Adrenal gland (tissue), 12 donors: ENCODE measurements around the gene UHRF2. TPM values are rescaled to one million over a fixed set of nuclear protein-coding genes. Genes with fewer than 3 reads are reported as not detected.

Experiments used
- DNase-seq, 7 donors: peaks; one replicate each; pipeline ENCODE4 v3.0.0-alpha.2; 2019 to 2020
- H3K27ac ChIP-seq, 5 donors: fragments of 200-600 bp; sonication (generic) in 4 of 5; 1 replicate in 3 of 5; 2 replicates in 2 of 5; pipeline versions ENCODE4 v1.5.1 to v1.8.0; 2016 to 2020; ENCODE audit warnings: mild to moderate bottlenecking in 1 of 5
- H3K27me3 ChIP-seq: fragments of 200-600 bp; 2 replicates; pipeline ENCODE4 v1.8.0; 2021
- H3K36me3 ChIP-seq, 2 donors: fragments of 200-600 bp; replicated peaks in 1 of 2; 1 replicate in 1 of 2; 2 replicates in 1 of 2; pipeline versions ENCODE4 v1.5.1 to v1.8.0; 2018 to 2022
- H3K4me1 ChIP-seq, 2 donors: fragments of 200-600 bp; replicated peaks in 1 of 2; 1 replicate in 1 of 2; 2 replicates in 1 of 2; pipeline versions ENCODE4 v1.5.1 to v1.8.0; 2018 to 2021
- H3K4me3 ChIP-seq, 4 donors: fragments of 200-600 bp; sonication (generic) in 3 of 4; one replicate each; pipeline ENCODE4 v1.5.1; 2016 to 2018
- H3K9me3 ChIP-seq, 3 donors: fragments of 200-600 bp; sonication (generic) in 1 of 3; replicated peaks in 1 of 3; 1 replicate in 2 of 3; 2 replicates in 1 of 3; pipeline versions ENCODE4 v1.5.1 to v1.8.0; 2016 to 2021
- POLR2A ChIP-seq, 2 donors: fragments of 450-650 bp; IDR thresholded peaks; one replicate each; pipeline ENCODE4 v1.6.1; 2017; ENCODE audit warnings: antibody characterized with exemption in 2 of 2, mild to moderate bottlenecking in 2 of 2, moderate library complexity in 1 of 2
- WGBS, 4 donors: extraction: QIAGEN DNeasy Blood & Tissue Kit in 2 of 4; methylation state at CpG; one replicate each; pipeline versions ENCODE4 v1.1.5 to v1.1.7; 2013 to 2017; 5-methylcytosine and 5-hydroxymethylcytosine counted together
- intact Hi-C, 2 donors: fragments of 100-400 bp; cut with DNase I; formaldehyde crosslinking; loops; one replicate each; pipeline versions ENCODE4 v1.14.1 to v1.15.0; 2022 to 2023
- polyA plus RNA-seq, 3 donors: library from polyadenylated mRNA; stranded (reverse); fragments of 200-250 nt in 2 of 3; fragments of 350-450 nt in 1 of 3; fragmentation: Illumina TruSeq in 1 of 3; extraction: RNeasy Lipid Tissue Mini Kit (QIAGEN cat#74804) in 1 of 3; gene quantifications; one replicate each; pipeline ENCODE4 v1.2.3, GENCODE V29; 2013 to 2014
- total RNA-seq, 9 donors: library from RNA; depleted of rRNA in 4 of 9; stranded (reverse); fragments of >200 nt in 4 of 9; fragments of 120-200 nt in 1 of 9; fragmentation: NEBNext Ultra II Directional in 1 of 9; extraction: Animal tissue kit (Norgen Biotek cat#: 25700) in 1 of 9; gene quantifications; one replicate each; pipeline versions ENCODE4 v1.1.0 to v1.2.4, GENCODE V29; 2013 to 2023
- TF ChIP-seq, protein P1 (sequence below), 6 experiments: fragments of 450-650 bp in 4 of 6; fragments of 200-600 bp in 2 of 6; sonication (generic) in 1 of 6; IDR thresholded peaks; 1 replicate in 5 of 6; 2 replicates in 1 of 6; pipeline versions ENCODE4 v1.5.1 to v1.8.0; 2016 to 2021; ENCODE audit warnings: antibody characterized with exemption in 6 of 6, mild to moderate bottlenecking in 2 of 6, moderate library complexity in 1 of 6
- donor health status: healthy with polysubstance abuse.
- donor health status: Bipolar disorder and iron deficiency.
- donor health status: DM: yes; HTN: yes; CAD: no.
- donor health status: DM: no; HTN: no; CAD: no.
- donor health status: DM: no; HTN: no; CAD: no.
- donor health status: DM: yes; HTN: yes; CAD: no.

Gene UHRF2
- total and polyA plus RNA-seq, 12 donors = 16.1 to 49.8 (median 26.4) TPM

DNA sequence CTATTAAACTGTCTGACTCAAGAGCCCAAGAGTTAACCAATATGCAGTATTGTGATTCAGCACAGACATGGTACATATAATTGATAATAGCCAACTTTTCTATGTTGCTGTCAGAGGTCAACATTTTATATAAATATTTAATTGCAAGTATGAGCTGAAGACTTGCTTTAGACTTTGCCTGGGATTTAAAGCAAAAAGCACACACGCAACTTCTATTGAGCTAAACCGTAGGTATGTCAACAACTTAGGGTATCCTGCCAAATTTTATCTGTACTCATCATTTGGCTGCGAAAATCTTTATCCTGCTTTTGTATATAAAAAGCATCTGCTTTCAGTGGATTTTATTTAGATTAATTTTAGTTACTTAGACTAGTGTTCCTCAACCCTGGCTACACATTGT is 27.4 kb downstream of the UHRF2 start:
- intact Hi-C loops = no loop called here
- WGBS, 4 donors = 89 to 91% (median 90%) methylated on average over 3 of the region's 3 CpGs
- TF ChIP-seq, protein P1, sequence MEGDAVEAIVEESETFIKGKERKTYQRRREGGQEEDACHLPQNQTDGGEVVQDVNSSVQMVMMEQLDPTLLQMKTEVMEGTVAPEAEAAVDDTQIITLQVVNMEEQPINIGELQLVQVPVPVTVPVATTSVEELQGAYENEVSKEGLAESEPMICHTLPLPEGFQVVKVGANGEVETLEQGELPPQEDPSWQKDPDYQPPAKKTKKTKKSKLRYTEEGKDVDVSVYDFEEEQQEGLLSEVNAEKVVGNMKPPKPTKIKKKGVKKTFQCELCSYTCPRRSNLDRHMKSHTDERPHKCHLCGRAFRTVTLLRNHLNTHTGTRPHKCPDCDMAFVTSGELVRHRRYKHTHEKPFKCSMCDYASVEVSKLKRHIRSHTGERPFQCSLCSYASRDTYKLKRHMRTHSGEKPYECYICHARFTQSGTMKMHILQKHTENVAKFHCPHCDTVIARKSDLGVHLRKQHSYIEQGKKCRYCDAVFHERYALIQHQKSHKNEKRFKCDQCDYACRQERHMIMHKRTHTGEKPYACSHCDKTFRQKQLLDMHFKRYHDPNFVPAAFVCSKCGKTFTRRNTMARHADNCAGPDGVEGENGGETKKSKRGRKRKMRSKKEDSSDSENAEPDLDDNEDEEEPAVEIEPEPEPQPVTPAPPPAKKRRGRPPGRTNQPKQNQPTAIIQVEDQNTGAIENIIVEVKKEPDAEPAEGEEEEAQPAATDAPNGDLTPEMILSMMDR (IDR thresholded peaks at IDR 0.05) = no peak
- no peak for TF ChIP-seq POLR2A (IDR thresholded peaks at IDR 0.05)

DNA sequence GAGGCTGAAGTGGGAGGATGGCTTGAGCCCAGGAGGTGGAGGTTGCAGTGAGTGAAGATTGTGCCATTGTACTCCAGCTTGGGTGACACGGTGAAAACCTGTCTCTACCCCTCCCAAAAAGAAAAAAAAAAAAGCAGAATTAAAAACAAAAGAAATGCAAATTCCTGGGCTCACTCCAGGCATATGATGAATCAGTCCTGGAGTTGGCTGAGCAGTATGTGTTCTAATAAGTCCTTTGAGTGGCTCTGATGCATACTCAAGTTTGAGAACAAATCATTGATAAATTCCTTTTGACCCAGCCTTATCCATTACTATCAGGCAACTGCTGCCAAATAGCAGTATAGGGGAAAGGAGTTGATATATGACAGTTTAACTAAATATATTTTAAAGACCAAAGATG is 28.3 kb downstream of the UHRF2 start:
- Histone ChIP-seq H3K27me3 (no peaks in the 10 kb centered on the region), H3K9me3 (no peaks in the 10 kb centered on the region), H3K36me3 (no peaks in the 10 kb centered on the region), H3K4me3 (no peak overlapping the region), H3K27ac (no peak overlapping the region), H3K4me1 (peaks cover 5 to 7% of the 10 kb centered on the region in 2 donors)
- peak in 1 of 7 donors; percentile 9 for DNase-seq
- WGBS, 4 donors = 28 to 50% (median 44%) methylated on average over 1 of the region's 1 CpG
- TF ChIP-seq POLR2A (IDR thresholded peaks at IDR 0.05) = no peak
- TF ChIP-seq, protein P1 (IDR thresholded peaks at IDR 0.05) = no peak
- intact Hi-C loops = no loop called here

More for the DNA sequence above, 27.4 kb downstream of the UHRF2 start:
- Histone ChIP-seq H3K4me3 (no peak overlapping the region), H3K36me3 (no peaks in the 10 kb centered on the region), H3K9me3 (no peaks in the 10 kb centered on the region), H3K4me1 (peaks cover 5 to 7% of the 10 kb centered on the region in 2 donors), H3K27ac (no peak overlapping the region), H3K27me3 (no peaks in the 10 kb centered on the region)
- DNase-seq = no peak

DNA sequence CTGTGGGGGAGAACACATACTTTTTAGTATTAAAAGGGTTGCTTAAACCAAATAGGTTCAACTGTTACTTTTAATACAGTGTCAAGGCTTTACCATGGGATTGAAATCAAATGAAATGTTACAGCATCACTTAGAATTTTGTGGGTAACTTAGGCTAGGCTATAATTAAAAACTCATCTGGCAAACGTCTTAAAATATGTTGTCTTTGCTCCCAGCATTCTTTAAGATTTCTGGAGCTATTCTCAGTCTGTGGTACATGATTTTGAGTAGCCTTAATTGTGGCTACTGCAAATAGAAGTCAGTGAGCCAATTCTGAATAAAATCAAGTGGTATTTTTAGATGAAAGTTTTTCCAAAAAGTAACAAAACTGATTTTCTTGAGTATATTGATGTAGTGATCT is 30.7 kb downstream of the UHRF2 start:
- peaks cover 5 to 13% of the 10 kb centered on the region in 2 donors for H3K4me1 ChIP-seq
- no peak for TF ChIP-seq POLR2A (IDR thresholded peaks at IDR 0.05)
- TF ChIP-seq, protein P1 (IDR thresholded peaks at IDR 0.05) = no peak
- H3K27ac ChIP-seq = no peak overlapping the region
- H3K27me3 ChIP-seq = no peaks in the 10 kb centered on the region
- intact Hi-C loops = no loop called here
- 27 to 38% (median 35%) methylated on average over 1 of the region's 1 CpG for WGBS, 4 donors
- DNase-seq = no peak
- no peaks in the 10 kb centered on the region for H3K36me3 ChIP-seq
- H3K9me3 ChIP-seq = no peaks in the 10 kb centered on the region
- no peak overlapping the region for H3K4me3 ChIP-seq

DNA sequence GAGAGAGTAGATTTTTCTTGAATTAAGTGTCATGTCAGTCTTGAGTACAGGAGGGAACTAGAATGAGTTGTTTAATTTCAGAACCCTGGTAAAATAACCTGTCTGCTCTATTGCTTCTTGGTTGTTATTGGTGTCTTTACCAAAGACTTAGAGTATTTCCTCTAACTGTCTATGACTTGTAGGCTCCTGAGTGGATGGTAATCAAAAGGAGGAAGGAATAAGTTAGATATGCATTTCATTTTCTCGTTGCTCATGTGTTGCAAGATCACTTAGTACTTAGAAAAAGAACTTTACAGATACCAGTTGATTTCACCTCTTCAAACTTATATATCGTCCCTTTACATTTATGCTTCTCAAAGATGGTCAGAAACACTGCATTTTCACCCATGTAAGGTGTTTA is 31.1 kb downstream of the UHRF2 start:
- H3K27ac ChIP-seq = no peak overlapping the region
- H3K4me1 ChIP-seq = peaks cover 5 to 12% of the 10 kb centered on the region in 2 donors
- no peaks in the 10 kb centered on the region for H3K9me3 ChIP-seq
- intact Hi-C loops = no loop called here
- no peak for DNase-seq
- H3K27me3 ChIP-seq = no peaks in the 10 kb centered on the region
- H3K4me3 ChIP-seq = no peak overlapping the region
- TF ChIP-seq POLR2A (IDR thresholded peaks at IDR 0.05) = no peak
- TF ChIP-seq, protein P1 (IDR thresholded peaks at IDR 0.05) = no peak
- no peaks in the 10 kb centered on the region for H3K36me3 ChIP-seq
- 69 to 75% (median 74%) methylated on average over 2 of the region's 2 CpGs for WGBS, 4 donors
